GM18526 (cell line): ENCODE measurements around the gene PRDX1.

Source experiments
- POLR2A ChIP-seq: IDR thresholded peaks from 3 replicates; pipeline ENCODE4 v1.6.1; 2011; ENCODE audit not compliant: insufficient read length; ENCODE audit errors: extremely low read depth

PRDX1 gene

DNA sequence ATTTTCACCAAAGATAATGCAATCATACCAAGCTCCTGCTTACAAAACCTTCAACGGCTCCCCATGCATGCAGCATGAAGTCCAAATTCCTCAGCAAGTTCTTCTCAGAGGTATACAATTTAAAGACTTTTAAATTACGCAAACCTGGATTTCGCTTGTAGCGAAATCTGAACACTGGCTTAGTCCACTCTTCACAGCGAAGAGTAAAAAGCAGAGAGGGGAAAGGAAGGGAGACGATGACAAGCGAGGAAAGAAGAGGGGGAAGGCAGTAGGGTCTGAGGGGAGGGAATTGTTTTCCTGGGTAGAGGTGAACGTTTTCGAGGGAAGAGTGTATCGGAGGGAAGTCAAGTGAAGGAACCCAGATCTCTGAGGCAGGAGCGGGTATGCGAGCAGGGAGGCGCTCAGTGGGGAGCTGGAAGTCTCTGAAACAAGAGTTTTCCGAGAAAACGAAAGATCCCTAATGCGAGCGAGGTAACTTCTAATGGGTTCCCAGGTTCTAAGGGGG lies 31.5 kb downstream of the PRDX1 start:
- TF ChIP-seq POLR2A, result no peak

DNA sequence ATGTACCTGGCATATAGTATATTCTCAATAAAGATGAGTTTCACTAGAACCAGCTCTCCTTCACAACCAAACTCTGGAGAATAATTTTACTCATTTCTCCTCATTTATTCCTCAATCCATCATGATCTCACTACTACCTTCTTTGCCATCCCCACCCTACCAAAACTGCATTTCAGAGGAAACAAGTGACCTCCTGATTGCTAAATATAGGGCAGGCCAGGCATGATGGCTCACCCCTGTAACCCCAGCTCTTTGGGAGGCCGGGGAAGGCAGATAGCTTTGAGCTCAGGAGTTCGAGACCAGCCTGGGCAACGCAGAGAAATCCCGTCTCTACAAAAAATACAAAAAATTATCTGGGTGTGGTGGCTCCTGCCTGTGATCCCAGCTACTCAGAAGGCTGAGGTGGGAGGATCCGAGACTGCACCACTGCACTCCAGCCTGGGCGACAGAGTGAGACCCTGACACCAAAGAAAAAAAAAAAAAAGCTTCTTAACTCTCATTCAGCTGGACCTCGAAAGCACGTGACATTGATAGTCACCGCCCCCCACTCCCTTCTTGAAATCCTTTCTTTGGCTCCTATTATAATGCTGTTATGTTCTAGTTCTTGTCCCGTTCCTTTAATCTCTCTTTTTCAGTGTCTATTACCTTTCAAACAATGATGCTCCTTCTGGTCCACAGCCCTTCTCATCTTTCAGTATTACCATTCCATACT lies 32.9 kb downstream of the PRDX1 start:
- no peak for TF ChIP-seq POLR2A

DNA sequence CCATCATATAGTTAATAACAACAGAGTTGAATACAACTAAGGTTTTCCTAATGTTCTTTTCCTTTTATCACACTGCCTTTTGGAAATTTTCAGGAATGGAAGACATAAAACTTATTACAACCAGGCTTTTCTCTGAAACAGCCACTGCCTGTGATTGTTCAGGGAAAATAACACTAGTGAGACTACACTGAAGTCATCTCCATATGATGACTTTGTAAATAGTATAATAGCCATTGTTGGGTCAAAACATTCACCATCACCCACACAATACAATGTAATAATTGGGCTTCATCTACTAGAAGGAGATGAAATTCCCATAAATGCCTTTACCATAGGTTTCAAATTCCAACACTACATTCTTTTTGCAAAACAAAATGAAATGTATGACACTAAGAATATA lies 35.7 kb downstream of the PRDX1 start:
- TF ChIP-seq POLR2A, result no peak

DNA sequence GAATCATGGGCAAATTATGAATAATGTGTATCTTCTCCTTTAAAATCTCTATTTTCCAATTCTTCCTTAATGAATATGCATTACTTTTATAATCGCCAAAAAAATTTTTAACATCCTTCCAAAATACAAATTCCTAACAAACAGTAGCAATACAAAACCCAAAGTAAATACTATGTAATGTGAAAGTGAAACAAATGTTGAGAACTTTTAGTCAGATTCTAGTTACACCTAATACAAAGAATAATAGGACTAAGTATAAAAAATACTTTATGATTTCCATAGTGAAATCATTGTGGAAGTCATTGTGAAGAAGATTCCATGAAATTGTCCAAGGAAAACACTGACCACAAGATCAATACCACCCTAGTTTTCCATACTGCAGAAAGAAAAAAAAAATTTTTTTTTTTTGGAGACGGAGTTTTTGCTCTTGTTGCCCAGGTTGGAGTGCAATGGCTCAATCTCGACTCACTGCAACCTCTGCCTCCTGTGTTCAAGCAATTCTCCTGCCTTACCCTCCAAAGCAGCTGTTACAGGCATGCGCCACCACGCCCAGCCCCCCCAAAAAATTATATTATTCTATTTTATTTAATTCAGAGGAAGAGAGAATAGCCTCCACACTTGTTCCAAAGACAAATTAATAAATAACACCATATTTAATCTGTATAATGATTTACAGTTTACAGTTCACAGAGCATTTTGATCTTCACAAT lies 42.5 kb downstream of the PRDX1 start:
- no peak for TF ChIP-seq POLR2A

DNA sequence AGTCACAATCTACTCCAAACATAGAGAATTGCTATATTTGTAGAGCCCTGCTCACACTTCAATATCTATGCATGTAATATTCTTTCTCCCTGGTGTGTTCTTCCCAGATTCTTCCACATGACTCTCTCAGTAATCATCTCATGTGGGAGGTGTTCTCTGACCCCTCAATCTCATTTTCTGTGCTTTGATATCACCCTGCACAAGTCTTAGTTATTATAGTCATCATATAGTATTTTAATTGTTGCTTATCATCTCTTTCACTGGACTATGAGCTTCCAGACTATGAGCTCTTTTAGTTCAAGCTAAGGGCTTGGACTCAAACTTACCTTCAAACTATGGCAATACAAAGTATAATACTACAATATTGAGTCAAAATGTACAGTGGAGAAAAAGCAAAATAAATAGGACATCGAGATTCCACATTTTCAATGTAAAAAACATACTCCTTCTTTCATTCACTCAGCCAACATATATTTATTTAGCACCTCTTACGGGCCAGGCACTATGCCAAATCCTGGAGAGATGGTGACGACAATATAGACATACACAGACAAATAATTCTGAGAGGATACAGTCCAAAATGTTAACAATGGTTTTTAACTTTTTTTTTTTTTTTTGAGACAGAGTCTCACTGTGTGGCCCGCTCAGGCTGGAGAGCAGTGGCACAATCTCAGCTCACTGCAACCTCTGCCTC lies 43.4 kb downstream of the PRDX1 start:
- TF ChIP-seq POLR2A, result no peak

DNA sequence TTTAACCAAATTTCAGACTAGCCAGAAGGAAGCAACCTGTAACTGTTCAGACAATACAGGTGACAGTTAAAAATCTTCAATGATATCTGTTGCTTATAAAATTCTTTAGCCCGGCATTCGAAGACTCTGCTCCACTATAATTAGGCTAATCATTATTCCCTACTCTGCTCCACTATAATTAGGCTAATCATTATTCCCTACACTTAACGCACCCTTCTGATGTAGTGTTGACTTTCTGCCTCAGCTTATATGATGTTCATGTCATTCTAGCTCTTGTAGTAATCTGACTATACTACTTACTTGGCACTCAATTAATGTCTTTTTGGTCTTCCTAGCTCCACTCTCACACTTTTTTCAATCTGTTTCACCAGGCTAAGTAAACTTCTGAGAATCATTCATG lies 44.0 kb downstream of the PRDX1 start:
- TF ChIP-seq POLR2A, result no peak

DNA sequence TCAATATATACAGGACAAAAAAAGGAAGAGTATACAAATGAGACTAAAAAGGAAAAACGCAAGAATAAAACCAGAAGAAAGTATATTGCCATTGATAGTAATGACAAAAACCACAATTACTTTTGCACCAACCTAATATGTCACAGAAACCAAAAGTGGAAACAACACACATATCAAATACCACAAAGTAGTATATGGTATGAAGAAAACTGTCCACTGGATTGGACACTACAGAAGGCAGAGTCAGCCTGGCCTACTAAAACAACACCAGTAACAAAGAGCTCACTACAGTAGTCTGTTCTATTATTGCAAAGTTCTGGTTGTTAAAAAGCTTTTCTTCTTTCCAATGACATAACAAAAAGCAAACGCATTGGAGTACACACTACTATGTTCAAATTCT lies 48.4 kb downstream of the PRDX1 start:
- TF ChIP-seq POLR2A, result no peak

DNA sequence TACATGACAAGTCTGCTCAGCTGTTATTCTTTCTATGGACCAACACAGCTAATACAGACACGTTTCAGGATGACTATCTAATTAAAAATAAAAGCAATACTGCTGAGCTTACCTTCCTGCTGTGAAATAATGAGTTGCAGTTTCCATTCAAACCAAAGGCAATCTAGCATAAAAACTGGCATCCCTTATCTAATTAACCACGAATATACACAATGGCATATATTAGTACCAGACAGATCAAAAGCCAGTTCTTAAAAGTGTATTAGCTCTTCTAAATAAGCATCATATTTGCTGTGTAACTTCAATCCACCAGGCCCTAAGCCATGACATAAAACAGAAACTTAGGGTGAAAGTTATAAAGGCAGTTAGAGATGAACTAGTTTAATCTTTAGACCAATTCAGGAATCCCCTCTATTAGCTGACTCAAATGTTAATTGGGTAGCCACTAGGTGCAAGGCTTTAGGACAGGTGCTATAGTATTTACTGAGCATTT lies 51.3 kb downstream of the PRDX1 start:
- TF ChIP-seq POLR2A, result no peak

DNA sequence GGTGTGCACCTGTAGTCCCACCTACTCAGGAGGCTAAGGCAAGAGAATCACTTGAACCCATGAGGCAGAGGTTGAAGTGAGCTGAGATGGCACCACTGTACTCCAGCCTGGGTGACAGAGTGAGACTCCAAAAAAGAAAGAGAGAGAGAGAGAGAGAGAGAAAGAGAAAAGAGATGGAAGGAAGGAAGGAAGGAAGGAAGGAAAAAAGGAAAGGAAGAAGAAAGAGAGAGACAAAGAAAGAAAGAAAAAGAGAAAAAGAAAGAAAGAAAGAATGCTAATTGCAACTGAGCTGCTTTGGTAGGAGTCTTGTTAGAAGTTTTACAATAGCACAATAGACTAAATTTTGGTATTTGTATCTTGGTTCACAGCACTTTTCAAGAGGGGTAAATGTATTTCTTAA lies 56.4 kb downstream of the PRDX1 start:
- no peak for TF ChIP-seq POLR2A
